EL (cell line): ENCODE measurements around the gene CA14.
"Not testable (repeated sequence)": the region's sequence is repeated elsewhere in the genome, so short reads cannot be mapped to it uniquely, and the experiment has no call there.

Source experiments
- DNase-seq: peaks from one replicate; pipeline ENCODE4 v3.0.0-alpha.2; 2016

The CA14 gene

GRCh38 chr1:150257624-150258585, at the start of gene CA14:
Gene CA14 (plus strand): TSS chr1:150257774. CDS start chr1:150258129, 355 bp downstream.
- DNase-seq: no peak

- DNase-seq: not testable (repeated sequence)
Observed at GRCh38 chr1:150208460-150208859, 49.1 kb upstream of the CA14 start.

GRCh38 chr1:150210091-150210490, 47.5 kb upstream of the CA14 start:
- no peak for DNase-seq

- DNase-seq: no peak
Observed at GRCh38 chr1:150210706-150211105, 46.9 kb upstream of the CA14 start.

GRCh38 chr1:150212070-150212469, 45.5 kb upstream of the CA14 start:
- no peak for DNase-seq

GRCh38 chr1:150213170-150214098, 44.1 kb upstream of the CA14 start:
- DNase-seq: peak; percentile 92

- DNase-seq: not testable (repeated sequence)
Observed at GRCh38 chr1:150214099-150214756, 43.3 kb upstream of the CA14 start.

- DNase-seq: not testable (repeated sequence)
Observed at GRCh38 chr1:150215855-150216254, 41.7 kb upstream of the CA14 start.

- DNase-seq: peak; percentile 32
Observed at GRCh38 chr1:150221552-150221951, 36.0 kb upstream of the CA14 start.

- no peak for DNase-seq
Observed at GRCh38 chr1:150224983-150225382, 32.6 kb upstream of the CA14 start.

GRCh38 chr1:150225546-150225945, 32.0 kb upstream of the CA14 start:
- DNase-seq: no peak

- DNase-seq: no peak
Observed at GRCh38 chr1:150226486-150226885, 31.1 kb upstream of the CA14 start.

GRCh38 chr1:150227228-150227627, 30.3 kb upstream of the CA14 start:
- no peak for DNase-seq

- DNase-seq: not testable (repeated sequence)
Observed at GRCh38 chr1:150228246-150228645, 29.3 kb upstream of the CA14 start.

- not testable (repeated sequence) for DNase-seq
Observed at GRCh38 chr1:150232921-150233320, 24.7 kb upstream of the CA14 start.

- peak; percentile 21 for DNase-seq
Observed at GRCh38 chr1:150233359-150234308, 23.9 kb upstream of the CA14 start.

- no peak for DNase-seq
Observed at GRCh38 chr1:150234309-150234565, 23.3 kb upstream of the CA14 start.

- peak; percentile 87 for DNase-seq
Observed at GRCh38 chr1:150234566-150235293, 22.8 kb upstream of the CA14 start.

GRCh38 chr1:150235294-150235851, 22.2 kb upstream of the CA14 start:
- peak; percentile 10 for DNase-seq

- peak; percentile 100 for DNase-seq
Observed at GRCh38 chr1:150235852-150236613, 21.5 kb upstream of the CA14 start, which contains the start of gene ANP32E. Gene ANP32E (minus strand): TSS chr1:150236112. CDS start chr1:150235786, 326 bp downstream.
